GOT3 (cell line): ENCODE results near the gene MCUB.

Experiments used
- DNase-seq: peaks from one replicate; lab custom pipeline; 2025; ENCODE audit warnings: mixed read lengths; lab: John Stamatoyannopoulos, UW

The MCUB gene

DNA sequence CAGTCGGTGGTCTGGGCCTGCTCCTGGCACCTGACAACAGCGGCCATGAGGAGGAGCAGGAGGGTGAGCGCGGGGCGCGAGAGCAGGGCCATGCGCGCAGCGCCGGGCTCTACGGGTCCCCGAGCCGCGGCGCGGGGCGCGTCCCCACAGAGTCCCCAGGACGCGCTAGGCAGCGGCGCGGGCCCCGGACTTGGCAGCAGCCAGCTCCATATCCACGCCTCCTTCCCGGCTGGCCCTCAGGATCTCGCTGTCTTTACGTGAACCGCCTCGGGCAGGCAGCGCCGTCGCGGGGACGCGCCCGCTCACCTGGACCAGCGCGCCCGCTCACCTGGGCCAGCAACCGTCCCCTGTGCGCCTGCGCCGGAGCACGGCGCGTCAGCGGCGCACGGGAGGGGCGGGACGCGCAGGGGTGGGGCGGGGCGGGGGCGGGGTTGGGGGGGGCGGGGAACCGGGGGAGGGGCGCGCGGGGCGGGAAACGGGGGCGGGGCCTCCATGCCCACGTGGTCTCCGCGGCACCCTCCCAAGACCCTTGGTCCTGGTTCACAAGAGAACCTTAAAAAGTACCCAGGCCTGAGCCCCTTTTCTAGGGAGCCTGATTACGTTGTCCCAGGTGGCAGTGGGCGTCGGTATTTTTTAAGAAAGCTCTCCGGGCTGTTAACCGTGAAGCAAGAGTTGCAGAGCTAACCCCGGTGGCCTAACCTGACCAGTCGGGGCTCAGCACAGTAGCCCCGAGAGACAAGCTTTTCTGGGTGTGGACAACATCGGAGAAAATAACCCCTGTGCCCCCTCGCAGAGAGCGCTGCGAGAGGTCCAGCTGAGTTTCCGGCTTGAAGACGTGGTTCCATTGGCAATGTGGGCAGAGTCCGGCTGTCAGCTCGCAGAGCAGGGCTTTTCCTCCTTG lies 169.9 kb downstream of the MCUB start, which contains the start of gene PLA2G12A:
TSS of gene PLA2G12A (minus strand) at position 353 of the 901 bp plus-strand sequence. CDS start at position 92, 261 bp downstream.
- peak; percentile 40 for DNase-seq

- no peak for DNase-seq
These were observed 170.8 kb downstream of the MCUB start for GRCh38 chr4:109730619-109731545.

DNA sequence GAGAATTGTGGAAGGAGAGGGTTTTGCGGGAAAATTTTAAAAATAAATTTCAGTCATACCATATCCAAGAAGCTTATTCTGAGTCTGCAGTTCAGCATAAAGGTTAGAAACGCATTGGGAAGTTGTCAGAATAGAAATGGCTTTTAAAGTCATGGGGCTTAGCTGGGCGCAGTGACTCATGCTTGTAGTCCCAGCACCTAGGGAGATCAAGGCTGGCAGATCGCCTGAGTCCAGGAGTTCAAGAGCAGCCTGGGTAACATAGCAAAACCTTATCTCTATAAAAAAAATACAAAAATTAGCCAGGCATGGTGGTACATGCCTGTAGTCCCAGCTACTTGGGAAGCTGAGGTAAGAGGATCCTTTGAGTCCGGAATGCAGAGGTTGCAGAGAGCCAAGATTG lies 173.7 kb downstream of the MCUB start:
- DNase-seq, result no peak

- no peak for DNase-seq
These were observed 175.7 kb downstream of the MCUB start for GRCh38 chr4:109735566-109736365.
